HG02973 (cell line): ENCODE results near the gene UGT2A2.
"Not testable (repeated sequence)": the region's sequence is repeated elsewhere in the genome, so short reads cannot be mapped to it uniquely, and the experiment has no call there.

Experiments used
- ATAC-seq: cut with Tn5 transposase; IDR thresholded peaks from one replicate; pipeline ENCODE4 v1.9.1; 2021; ENCODE audit warnings: moderate library complexity; ENCODE audit not compliant: unreplicated experiment

Gene UGT2A2

DNA sequence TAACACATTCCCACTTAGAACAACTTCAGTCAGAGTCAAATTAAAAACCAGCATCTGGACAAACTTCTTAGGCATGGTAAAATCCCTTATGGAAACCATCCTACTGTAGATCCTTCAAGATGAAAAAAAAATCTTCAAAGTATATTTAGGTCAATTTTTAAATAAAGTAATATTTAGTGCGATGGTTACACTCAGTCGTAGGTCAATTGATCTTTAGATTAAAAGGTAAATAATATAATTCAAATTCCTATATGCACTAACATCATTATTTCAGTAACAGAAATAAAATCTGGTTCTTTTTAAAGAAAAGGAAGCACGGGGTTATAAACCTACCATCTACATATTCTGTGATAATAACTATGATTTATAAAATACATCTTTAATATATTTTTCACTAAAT, at the start of gene UGT2A2:
TSS of gene UGT2A2 (minus strand) at position 101 of the 400 bp plus-strand sequence. CDS start at position 99, 2 bp downstream.
- ATAC-seq, result no peak

DNA sequence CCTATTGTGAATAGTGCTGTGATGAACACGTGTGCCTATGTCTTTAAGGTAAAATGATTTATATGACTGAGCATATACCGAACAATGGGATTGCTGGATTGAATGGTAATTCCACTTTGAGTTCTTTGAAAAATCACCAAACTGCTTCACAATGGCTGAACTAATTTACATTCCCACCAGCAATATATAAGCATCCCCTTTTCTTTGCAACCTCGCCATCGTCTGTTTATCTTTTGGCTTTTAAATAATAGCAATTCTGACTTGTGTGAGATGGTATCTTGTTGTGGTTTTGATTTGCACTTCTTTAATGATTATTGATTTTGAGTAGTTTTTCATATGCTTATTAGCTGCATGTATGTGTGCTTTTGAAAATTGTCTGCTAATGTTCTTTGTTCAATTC, 45.4 kb upstream of the UGT2A2 start:
- ATAC-seq, result no peak

DNA sequence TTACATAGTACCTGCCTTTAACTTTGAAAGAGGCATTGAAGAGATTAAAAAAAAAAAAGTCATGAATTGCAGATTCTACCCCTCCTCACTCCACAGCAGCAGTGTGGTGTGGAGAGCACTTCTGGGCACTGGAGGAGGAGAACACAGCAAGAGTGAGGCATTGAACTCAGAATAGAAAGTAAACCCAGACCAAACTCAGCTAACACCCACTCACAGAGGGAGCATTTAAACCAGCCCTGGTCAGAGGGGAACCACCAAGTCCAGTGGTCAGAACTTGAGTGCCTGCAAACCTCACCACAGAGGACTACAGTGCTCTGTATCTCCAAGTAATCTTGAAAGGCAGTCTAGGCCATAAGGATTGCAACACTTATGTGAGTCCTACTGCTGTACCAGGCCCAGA, 29.2 kb upstream of the UGT2A2 start:
- no peak for ATAC-seq

DNA sequence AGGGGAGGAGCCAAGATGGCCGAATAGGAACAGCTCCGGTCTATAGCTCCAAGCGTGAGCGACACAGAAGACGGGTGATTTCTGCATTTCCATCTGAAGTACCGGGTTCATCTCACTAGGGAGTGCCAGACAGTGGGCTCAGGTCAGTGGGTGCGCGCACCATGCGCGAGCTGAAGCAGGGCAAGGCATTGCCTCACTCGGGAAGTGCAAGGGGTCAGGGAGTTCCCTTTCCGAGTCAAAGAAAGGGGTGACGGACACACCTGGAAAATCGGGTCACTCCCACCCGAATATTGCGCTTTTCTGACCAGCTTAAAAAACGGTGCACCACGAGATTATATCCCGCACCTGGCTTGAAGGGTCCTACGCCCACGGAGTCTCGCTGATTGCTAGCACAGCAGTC, 24.6 kb upstream of the UGT2A2 start:
- ATAC-seq, result not testable (repeated sequence)

DNA sequence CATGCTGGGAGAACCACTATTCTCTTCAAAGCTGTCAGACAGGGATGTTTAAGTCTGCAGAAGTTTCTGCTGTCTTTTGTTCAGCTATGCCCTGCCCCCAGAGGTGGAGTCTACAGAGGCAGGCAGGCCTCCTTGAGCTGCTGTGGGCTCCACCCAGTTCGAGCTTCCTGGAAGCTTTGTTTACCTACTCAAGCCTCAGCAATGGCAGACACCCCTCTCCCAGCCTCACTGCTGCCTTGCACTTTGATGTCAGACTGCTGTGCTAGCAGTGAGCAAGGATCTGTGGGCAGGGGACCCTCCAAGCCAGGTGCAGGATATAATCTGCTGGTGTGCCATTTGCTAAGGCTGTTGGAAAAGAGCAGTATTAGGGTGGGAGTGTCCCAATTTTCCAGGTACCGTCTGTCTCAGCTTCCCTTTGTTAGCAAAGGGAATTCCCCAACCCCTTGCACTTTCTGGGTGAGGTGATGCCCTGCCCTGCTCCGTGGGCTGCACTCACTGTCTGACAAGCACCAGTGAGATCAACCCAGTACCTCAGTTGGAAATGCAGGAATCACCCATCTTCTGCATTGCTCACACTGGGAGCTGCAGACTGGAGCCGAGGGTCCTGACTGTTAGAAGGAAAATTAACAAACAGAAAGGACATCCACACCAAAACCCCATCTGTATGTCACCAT, 21.8 kb upstream of the UGT2A2 start:
- not testable (repeated sequence) for ATAC-seq

DNA sequence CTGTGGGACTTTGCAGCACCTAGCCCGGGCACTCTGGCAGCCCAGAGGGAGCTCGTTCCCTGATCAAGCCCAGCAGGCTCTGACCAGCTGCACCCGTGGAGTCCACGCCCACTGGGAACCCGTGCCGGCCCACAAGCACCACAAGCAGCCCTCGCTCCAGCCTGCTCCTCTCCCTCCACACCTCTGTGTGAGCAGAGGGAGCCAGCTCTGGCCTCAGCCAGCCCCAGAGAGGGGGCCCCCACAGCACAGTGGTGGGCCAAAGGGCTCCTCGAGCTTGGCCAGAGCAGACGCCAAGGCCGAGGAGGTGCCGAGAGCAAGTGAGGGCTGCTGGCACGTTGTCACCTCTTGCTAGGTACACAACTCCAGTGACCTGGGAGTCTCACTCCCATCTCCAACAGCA, 18.7 kb upstream of the UGT2A2 start:
- ATAC-seq, result no peak

DNA sequence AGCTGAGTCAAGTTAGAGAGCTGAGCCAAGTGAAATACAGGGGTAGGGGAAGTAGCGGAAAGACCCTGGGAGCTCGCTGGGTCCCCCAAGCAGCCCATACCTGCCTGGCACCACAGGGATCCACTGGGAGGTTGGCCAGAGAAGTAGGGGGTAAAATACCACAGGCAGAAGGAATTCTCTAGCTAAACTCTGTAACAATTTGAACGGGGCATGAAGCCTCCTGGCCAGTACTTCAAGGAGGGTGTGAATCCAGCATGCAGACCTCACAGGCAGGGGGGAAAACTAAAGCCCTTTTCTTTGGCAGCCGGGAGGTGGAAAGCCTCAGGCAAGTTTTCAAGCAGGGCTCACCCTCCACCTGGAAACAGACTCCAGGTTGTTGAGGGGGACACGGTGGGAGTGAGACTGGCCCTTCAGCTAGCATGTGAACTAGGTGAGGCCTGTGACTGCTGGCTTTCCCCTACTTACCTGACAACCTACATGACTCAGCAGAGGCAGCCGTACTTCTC, 17.3 kb upstream of the UGT2A2 start:
- no peak for ATAC-seq

DNA sequence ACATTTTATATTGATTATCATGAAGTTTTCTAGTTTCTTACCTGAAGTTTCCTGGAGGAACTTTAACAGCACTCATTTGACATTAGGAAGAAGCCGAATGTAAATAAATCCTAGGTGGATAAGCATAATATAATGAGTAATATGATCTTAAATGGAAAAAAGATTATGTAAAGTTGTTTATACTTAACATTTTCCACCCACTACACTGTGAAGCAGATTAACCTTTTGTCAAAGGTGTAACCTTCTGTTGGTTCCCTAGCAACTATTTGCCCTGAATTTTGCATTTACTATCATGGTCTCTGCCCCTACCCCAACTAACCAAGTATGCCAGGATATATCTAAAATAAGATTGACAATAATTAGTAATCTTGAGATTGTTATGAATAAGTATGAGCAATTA, 13.7 kb upstream of the UGT2A2 start, which contains the start of gene UGT2A1:
TSS of gene UGT2A1 (minus strand) at position 101 of the 400 bp plus-strand sequence. CDS start 5,603 bp downstream, outside the sequence.
- no peak for ATAC-seq

DNA sequence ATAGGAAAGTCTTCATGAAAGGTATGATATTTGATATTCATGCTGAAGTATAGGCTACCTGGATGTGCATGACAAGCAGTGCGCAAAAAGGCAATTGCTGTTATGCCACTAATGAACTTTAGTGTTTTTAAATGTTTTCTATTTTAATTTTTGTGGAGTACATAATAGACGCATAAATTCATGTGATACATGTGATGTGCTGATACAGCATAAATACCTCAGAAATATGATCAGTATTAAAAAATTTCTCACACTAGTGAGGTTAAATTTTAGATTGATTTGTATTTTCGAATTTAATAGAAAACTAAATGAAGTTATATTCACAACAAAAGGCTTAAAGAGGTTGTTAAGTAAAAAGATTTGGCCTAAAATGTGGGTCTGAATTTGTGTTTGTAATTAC, 11.4 kb upstream of the UGT2A2 start:
- ATAC-seq, result no peak

DNA sequence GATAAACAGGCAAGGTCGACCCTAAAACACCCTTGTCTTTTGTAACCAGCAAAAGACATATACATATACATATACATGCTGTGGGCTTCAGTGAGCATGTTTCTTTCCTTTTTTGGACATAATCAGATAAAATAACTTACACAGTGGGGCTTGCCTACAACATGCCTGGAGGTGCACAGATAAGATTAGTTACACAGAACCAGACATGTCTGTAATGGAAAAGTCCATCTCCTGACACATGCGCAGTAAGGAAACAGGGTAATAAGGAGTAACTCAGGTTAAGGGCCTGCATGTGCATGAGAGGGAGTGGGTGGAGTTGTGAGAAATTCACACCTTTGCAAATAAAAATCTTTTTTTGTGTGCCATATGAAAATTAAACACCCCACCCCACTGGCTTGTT, 10.2 kb upstream of the UGT2A2 start:
- no peak for ATAC-seq

DNA sequence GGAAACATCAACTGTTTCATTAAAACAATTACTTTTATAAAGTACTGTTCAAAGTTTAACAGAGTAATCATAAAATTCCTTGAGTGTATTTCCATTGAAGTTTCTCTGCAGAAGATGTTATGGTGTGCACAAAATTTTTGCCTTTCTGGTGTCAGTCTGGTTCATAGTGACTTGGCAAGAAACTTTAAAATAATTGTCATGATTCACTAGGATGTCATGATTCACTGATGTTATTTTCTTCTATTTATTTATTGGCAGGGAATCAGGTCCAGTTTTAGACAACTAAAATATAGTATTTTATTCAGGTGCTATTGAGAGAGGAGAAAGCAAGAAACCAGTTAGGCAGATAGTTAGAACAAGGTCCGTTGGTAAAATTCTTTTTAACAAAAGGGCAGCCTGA, 9.8 kb upstream of the UGT2A2 start:
- ATAC-seq, result no peak

DNA sequence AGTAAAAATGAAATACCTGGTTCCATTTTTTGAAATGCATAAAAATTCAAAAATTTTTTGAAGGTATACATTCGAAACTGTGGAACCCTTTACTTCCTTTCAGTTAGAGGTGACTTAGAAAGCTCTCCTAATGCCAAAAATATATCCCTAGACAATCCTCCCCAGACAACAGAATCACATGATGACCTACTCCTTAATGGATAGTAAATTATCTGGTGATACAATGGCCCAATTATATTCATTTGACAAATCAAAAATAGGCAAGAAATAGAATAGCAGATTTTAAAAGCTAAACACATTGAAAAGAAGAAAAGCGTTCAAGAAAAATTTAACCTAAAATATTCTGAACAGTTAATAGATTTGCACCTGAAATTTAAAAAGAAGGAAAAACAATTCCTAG, 3.5 kb upstream of the UGT2A2 start:
- ATAC-seq, result no peak

DNA sequence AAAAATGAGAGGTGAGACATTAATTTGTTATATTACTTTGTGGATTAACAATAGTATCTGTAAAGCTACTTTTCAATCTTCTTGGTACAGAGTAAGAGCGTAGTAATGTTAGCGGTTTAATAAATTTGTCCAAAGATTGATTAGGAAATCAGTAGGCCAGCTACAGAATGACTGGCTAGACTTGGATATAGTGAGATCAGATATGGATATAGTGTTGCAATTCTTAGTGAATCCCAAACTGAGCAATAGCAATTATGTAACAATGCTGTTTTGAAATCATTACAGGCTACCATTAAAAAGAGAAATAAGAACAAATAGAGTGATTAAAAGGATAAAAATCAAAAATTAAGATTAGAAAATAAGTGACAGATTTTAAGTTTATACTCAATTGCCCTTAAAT, 847 bp upstream of the UGT2A2 start:
- no peak for ATAC-seq

DNA sequence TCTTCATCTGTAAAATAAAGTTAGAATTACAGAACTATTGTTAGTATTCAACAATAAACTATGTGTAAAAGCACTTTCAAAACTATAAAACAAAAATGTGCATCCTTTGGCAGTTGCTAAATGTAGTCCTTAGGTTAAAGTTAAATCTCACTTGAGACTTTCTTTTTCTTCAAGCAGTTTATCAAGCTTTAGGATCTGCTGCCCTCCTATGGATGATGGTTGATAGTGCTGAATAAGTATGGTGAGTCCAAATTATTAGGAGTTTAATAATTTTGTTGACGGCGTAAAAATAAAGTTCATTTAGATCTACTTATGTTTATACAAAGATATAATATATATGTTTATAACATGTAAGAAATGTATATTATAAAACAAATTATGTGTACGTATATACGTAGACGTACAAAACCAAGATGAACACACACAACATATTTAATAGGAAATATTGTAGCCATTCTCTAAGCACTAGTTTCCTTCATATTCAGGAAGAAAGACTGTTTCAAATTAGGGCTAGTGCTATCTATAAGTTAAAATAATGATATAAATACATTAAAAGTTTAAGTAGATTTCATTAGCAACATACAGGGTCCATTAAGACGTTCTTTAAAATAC, 22.3 kb downstream of the UGT2A2 start:
- ATAC-seq, result no peak

DNA sequence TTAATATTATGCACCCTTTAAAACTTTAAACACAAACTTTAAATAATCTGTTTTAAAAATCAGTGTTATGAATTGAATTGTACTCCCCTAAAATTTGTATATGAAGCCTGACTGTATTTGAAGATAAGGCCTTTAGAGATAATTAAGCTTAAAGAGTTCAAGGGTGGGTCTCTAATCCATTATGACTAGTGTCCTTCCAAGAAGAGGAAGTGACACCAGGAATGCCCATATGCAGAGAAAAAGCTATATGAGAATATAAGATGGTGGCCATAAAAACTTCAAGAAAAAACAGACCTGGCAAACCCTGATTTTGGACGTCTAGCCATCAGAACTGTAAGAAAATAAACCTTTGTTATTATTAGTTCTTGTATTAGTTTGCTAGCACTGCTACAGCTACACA, 29.0 kb downstream of the UGT2A2 start:
- ATAC-seq, result no peak

DNA sequence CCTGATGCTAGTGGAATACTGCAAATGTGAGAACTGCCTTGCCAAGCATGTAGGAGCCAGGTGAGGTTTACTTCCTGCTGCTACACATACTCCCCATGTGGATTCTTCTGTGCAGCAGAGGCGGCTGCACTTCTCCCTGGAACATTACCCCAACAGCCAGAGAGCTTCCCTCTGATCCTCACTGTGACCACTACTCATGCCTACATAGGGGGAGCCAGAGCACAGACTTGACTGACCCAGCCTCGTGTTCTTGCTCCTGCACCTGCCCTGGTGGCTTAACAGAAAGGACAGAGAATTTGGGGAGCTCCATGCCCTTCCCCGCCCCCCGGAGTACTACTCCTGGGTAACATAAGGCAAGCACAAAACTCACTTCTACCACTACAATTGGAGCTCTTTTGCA, 38.4 kb downstream of the UGT2A2 start:
- ATAC-seq, result no peak

DNA sequence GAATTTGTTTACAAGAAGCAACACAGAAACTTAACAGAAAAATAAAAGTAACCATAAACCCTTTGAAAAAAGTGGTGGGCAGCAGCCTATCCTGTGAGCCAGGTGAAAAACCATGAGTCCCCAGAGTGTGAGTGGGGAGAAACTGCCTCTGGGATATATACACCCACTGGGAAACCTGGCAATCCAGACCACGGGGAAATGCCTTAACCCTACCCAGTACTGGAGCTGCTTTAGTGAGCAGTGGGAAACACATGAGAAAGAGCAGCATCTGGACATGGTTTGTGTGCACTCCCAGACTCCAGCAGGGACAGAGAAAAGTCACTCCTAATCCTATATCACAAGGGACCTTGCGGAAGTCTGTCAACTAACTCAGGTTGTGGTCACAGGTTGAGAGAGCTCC, 39.4 kb downstream of the UGT2A2 start:
- ATAC-seq, result no peak

DNA sequence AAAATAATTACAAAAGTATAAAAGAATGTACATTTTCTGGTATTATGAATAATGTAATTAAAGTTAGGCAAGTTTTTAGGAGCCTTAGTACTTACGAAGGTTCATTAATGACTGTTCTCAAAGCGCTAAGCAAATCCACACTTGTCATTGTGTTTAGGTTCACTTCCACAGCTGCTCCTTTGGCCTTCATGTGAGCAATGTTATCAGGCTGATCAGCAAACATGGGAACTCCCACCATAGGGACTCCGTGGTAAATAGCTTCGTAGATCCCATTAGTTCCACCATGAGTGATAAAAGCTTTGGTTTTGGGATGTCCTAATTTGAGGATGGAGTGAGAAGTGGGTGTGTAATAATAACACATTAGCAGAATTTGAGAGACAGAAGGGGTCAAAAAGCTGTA, 45.1 kb downstream of the UGT2A2 start:
- ATAC-seq, result no peak

DNA sequence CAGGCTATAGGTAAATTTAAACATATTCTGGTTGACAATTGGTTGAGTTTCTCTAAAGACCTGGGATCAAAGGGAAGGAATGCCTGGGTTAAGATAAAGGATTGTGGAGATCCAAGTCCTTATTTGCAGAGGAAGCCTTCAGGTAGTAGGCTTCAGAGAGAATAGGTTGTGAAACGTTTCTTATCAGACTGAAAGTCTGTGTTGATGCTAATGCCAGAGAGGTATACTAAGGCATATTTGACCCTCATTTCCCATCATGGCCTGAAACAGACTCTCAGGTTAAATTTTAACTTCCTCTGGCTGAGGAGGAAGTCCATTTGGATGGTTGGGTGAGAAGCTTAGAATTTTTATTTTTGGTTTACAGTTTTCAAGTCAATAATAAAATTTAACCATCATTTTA, 48.1 kb downstream of the UGT2A2 start:
- no peak for ATAC-seq

DNA sequence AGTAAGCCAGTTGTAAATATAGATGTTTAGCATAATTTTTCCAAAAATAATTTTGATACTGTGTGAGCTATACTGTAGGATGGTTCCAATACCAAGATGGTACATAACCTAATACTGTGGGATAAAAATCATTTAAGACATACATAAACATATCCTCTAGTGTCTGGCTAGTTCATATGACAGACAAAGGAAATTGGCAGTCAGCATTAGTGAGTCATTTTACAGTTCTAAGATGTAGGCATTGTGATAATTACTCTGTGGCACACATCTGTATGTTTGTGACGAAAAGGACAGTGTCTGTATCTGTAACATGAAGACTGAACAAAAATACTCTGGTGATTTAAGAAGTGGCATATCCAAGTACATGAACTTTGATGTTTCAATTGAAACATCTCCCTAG, 49.6 kb downstream of the UGT2A2 start:
- ATAC-seq, result no peak

DNA sequence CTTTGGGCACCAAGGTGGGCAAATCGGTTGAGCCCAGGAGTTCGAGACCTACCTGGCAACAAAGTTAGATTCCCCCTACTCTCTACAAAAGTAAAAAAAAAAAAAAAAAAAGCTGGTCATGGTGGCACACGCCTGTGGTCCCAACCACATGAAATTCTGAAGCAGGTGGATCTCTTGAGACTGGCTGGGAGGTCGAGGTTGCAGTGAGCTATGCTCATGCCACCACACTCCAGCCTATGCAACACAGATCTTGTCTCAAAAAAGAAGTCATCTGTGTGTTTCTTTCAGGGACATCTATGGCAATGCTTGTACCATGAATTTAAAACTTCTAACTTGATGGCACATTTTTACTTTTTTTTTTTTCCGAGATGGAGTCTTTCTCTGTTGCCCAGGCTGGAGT, 55.3 kb downstream of the UGT2A2 start:
- no peak for ATAC-seq

DNA sequence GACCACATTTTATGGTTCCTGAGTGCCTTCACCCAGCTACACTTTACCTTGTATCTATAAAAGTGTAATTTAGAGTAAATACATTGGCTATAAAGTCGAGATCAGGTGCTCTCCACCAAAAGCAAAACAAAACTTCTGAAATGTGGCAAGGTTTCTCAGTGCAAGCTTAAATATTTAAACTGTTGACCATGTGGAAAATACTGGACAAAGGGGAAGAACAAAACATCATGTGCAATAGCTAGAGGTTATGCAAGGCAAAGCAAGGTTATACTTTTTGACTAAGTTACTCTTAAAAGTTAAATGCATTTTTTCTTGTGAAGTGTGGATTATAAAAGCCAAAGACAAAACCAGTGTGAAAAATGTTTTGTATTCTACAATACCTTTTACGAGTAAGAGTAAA, 55.9 kb downstream of the UGT2A2 start:
- ATAC-seq, result no peak

DNA sequence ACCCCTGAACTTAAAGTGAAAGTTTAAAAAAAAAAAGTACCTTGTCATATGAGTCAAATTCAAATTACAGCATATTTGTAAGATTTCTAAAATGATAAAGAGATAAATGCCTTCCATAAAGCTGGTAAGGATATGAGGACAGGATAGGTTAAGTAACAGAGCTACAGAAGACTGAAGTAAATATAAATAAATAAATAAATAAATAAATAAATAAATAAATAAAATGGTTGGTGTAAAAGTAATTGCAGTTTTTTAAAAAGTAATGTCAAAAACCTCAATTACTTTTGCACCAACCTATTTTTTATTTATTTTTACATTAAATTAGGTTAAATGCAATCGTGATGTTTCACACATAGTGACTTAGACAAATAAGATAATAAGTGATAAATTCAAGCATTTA, 62.2 kb downstream of the UGT2A2 start:
- ATAC-seq, result no peak
